ENCODE measurements around the gene MYO15A.

GRCh38 chr17:18183334-18184142 is 75.0 kb downstream of the MYO15A start, which contains the start of gene ALKBH5:
- peak; percentile 41 for TF ChIP-seq CTCF (conservative IDR thresholded peaks at IDR 0.05)
- no peak for TF ChIP-seq EZH2 (IDR thresholded peaks at IDR 0.05; ENCODE audit: low read depth)

All from PC-9 (cell line).